Stomach (tissue), 4 donors: ENCODE data around the gene ARHGEF18.

Experiments
- EP300 ChIP-seq: sonication (generic); formaldehyde crosslinking; IDR thresholded peaks from one replicate; pipeline ENCODE4 v1.6.1; 2017; ENCODE audit warnings: antibody characterized with exemption
- POLR2AphosphoS5 ChIP-seq, 3 donors: sonication (generic); formaldehyde crosslinking; IDR thresholded peaks; one replicate each; pipeline ENCODE4 v1.6.1; 2016; ENCODE audit warnings: antibody characterized with exemption in 3 of 3
- TF ChIP-seq, protein P1 (sequence below), 7 experiments: fragments of 450-650 bp in 4 of 7; fragments of 200-600 bp in 3 of 7; sonication (generic) in 3 of 7; IDR thresholded peaks; one replicate each; pipeline ENCODE4 v1.5.1; 2016 to 2019; ENCODE audit warnings: antibody characterized with exemption in 7 of 7, control low read depth in 2 of 7, mild to moderate bottlenecking in 1 of 7

- TF ChIP-seq, protein P1, sequence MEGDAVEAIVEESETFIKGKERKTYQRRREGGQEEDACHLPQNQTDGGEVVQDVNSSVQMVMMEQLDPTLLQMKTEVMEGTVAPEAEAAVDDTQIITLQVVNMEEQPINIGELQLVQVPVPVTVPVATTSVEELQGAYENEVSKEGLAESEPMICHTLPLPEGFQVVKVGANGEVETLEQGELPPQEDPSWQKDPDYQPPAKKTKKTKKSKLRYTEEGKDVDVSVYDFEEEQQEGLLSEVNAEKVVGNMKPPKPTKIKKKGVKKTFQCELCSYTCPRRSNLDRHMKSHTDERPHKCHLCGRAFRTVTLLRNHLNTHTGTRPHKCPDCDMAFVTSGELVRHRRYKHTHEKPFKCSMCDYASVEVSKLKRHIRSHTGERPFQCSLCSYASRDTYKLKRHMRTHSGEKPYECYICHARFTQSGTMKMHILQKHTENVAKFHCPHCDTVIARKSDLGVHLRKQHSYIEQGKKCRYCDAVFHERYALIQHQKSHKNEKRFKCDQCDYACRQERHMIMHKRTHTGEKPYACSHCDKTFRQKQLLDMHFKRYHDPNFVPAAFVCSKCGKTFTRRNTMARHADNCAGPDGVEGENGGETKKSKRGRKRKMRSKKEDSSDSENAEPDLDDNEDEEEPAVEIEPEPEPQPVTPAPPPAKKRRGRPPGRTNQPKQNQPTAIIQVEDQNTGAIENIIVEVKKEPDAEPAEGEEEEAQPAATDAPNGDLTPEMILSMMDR (IDR thresholded peaks at IDR 0.05): no peak
- peak in 1 of 3 donors; percentile 40 for TF ChIP-seq POLR2AphosphoS5 (IDR thresholded peaks at IDR 0.05)
- TF ChIP-seq EP300: no peak
These were observed 42.5 kb downstream of the ARHGEF18 start for GRCh38 chr19:7391218-7391670.
